GM18909 (cell line): ENCODE measurements around the gene TPSAB1.
"Not testable (repeated sequence)": the region's sequence is repeated elsewhere in the genome, so short reads cannot be mapped to it uniquely, and the experiment has no call there.

Experiments used
- ATAC-seq: cut with Tn5 transposase; IDR thresholded peaks from one replicate; pipeline ENCODE4 v1.9.1; 2021; ENCODE audit warnings: mild to moderate bottlenecking; ENCODE audit not compliant: unreplicated experiment, poor library complexity

Gene TPSAB1

GRCh38 chr16:1222553-1223354, 17.8 kb upstream of the TPSAB1 start:
- no peak for ATAC-seq

GRCh38 chr16:1223355-1224214, 16.9 kb upstream of the TPSAB1 start:
- no peak for ATAC-seq

GRCh38 chr16:1224558-1224957, 15.9 kb upstream of the TPSAB1 start:
- no peak for ATAC-seq

GRCh38 chr16:1225051-1225451, 15.5 kb upstream of the TPSAB1 start, which contains the start of gene TPSG1:
Gene TPSG1, minus strand, starts transcription at chr16:1225268. Its CDS starts 16 bp downstream, at chr16:1225252.
- no peak for ATAC-seq

- not testable (repeated sequence) for ATAC-seq
Observed at GRCh38 chr16:1225728-1226311, 14.7 kb upstream of the TPSAB1 start.

GRCh38 chr16:1226692-1227091, 13.8 kb upstream of the TPSAB1 start:
- not testable (repeated sequence) for ATAC-seq

- ATAC-seq, result not testable (repeated sequence)
Observed at GRCh38 chr16:1228227-1228626, 12.3 kb upstream of the TPSAB1 start.

- ATAC-seq, result not testable (repeated sequence)
Observed at GRCh38 chr16:1229476-1229875, 11.0 kb upstream of the TPSAB1 start.

GRCh38 chr16:1230084-1230470, 10.4 kb upstream of the TPSAB1 start, which contains the start of gene TPSB2:
Gene TPSB2, minus strand, starts transcription at chr16:1230184. Its CDS starts 233 bp downstream, at chr16:1229951.
- ATAC-seq, result not testable (repeated sequence)

GRCh38 chr16:1230471-1231212, 9.9 kb upstream of the TPSAB1 start:
- ATAC-seq, result not testable (repeated sequence)

- not testable (repeated sequence) for ATAC-seq
Observed at GRCh38 chr16:1231301-1231700, 9.2 kb upstream of the TPSAB1 start.

GRCh38 chr16:1232049-1232748, 8.3 kb upstream of the TPSAB1 start:
- ATAC-seq, result not testable (repeated sequence)

- not testable (repeated sequence) for ATAC-seq
Observed at GRCh38 chr16:1236659-1237058, 3.8 kb upstream of the TPSAB1 start.

GRCh38 chr16:1237990-1238389, 2.5 kb upstream of the TPSAB1 start:
- no peak for ATAC-seq

GRCh38 chr16:1238909-1239308, 1.6 kb upstream of the TPSAB1 start:
- ATAC-seq, result not testable (repeated sequence)

GRCh38 chr16:1239575-1239974, 930 bp upstream of the TPSAB1 start:
- ATAC-seq, result not testable (repeated sequence)

- not testable (repeated sequence) for ATAC-seq
Observed at GRCh38 chr16:1241081-1241480, 576 bp downstream of the TPSAB1 start.

- ATAC-seq, result not testable (repeated sequence)
Observed at GRCh38 chr16:1243363-1243762, 2.9 kb downstream of the TPSAB1 start.
